Mucosa of descending colon (tissue), 3 donors: ENCODE data around the gene SMAD7. TPM values are rescaled to one million over a fixed set of nuclear protein-coding genes. Genes with fewer than 3 reads are reported as not detected.

Experiments used
- ATAC-seq: fragments of 200-7000 bp; cut with Tn5 transposase; one replicate; pipeline ENCODE4 v1.9.1; 2020; ENCODE audit warnings: mild to moderate bottlenecking, moderate library complexity
- DNase-seq, 3 donors: peaks; one replicate each; pipeline ENCODE4 v3.0.0-alpha.2; 2020
- H3K36me3 ChIP-seq: fragments of 200-600 bp; one replicate; pipeline ENCODE4 v1.8.0; 2021; ENCODE audit warnings: low read depth, mild to moderate bottlenecking
- H3K4me1 ChIP-seq: fragments of 200-600 bp; one replicate; pipeline ENCODE4 v1.8.0; 2021; ENCODE audit warnings: low read depth, mild to moderate bottlenecking
- H3K4me3 ChIP-seq: fragments of 200-600 bp; one replicate; pipeline ENCODE4 v1.8.0; 2021; ENCODE audit warnings: mild to moderate bottlenecking
- H3K9me3 ChIP-seq: fragments of 200-600 bp; one replicate; pipeline ENCODE4 v1.8.0; 2021; ENCODE audit warnings: mild to moderate bottlenecking
- CTCF ChIP-seq: fragments of 200-600 bp; IDR thresholded peaks from one replicate; pipeline ENCODE4 v1.8.0; 2022; ENCODE audit warnings: antibody characterized with exemption, mild to moderate bottlenecking
- intact Hi-C, 2 donors: fragments of 100-400 bp; cut with DNase I in 1 of 2; cut with micrococcal nuclease in 1 of 2; formaldehyde crosslinking; loops; one replicate each; pipeline versions ENCODE4 v1.11.0 to v1.11.1; 2022; cut with DNase I, micrococcal nuclease
- total RNA-seq, 3 donors: library from RNA; stranded (reverse); fragmentation: NEBNext Ultra II Directional in 2 of 3; extraction: Animal tissue kit (Norgen Biotek cat#: 25700) in 2 of 3; gene quantifications; one replicate each; pipeline versions ENCODE4 v1.2.1 to v1.2.4, GENCODE V29; 2021 to 2023
- donor health status: DM: no; HTN: no; CAD: no; lungs with moderate emphysema.
- donor health status: DM: no; HTN: no; CAD: no.
- donor health status: DM: no; HTN: yes; CAD: no.

SMAD7 gene
- total RNA-seq, 3 donors from 2014 or later = 22.3 to 67.4 (median 33.1) TPM

- ATAC-seq = no peak
Observed at GRCh38 chr18:48988508-48989303, 37.9 kb upstream of the SMAD7 start.

GRCh38 chr18:48987821-48988220 lies 37.1 kb upstream of the SMAD7 start:
- Histone ChIP-seq H3K36me3 (no peaks in the 10 kb centered on the region), H3K9me3 (no peaks in the 10 kb centered on the region), H3K4me1 (no peaks in the 10 kb centered on the region), H3K4me3 (no peak overlapping the region)
- intact Hi-C loops = no loop called here
- TF ChIP-seq CTCF = no peak
- ATAC-seq = no peak
- DNase-seq = no peak

More at GRCh38 chr18:48988508-48989303, 37.9 kb upstream of the SMAD7 start:
- TF ChIP-seq CTCF = no peak
- Histone ChIP-seq H3K36me3 (no peaks in the 10 kb centered on the region), H3K4me1 (no peaks in the 10 kb centered on the region), H3K9me3 (no peaks in the 10 kb centered on the region), H3K4me3 (no peak overlapping the region)
- intact Hi-C loops = no loop called here
- no peak for DNase-seq

- Histone ChIP-seq H3K36me3 (no peaks in the 10 kb centered on the region), H3K4me3 (no peak overlapping the region), H3K9me3 (no peaks in the 10 kb centered on the region), H3K4me1 (no peaks in the 10 kb centered on the region)
- DNase-seq (no peak), ATAC-seq (no peak)
- TF ChIP-seq CTCF = no peak
- intact Hi-C loops = no loop called here
Observed at GRCh38 chr18:48986851-48987761, 36.3 kb upstream of the SMAD7 start.

GRCh38 chr18:48985161-48985560 lies 34.4 kb upstream of the SMAD7 start:
- no peaks in the 10 kb centered on the region for H3K4me1 ChIP-seq
- no peaks in the 10 kb centered on the region for H3K36me3 ChIP-seq
- no peak for ATAC-seq
- DNase-seq = no peak
- H3K4me3 ChIP-seq = no peak overlapping the region
- intact Hi-C loops = no loop called here
- no peaks in the 10 kb centered on the region for H3K9me3 ChIP-seq
- no peak for TF ChIP-seq CTCF

GRCh38 chr18:48983793-48984437 lies 33.1 kb upstream of the SMAD7 start:
- ATAC-seq (no peak), DNase-seq (peak in 1 of 3 donors; percentile 50)
- intact Hi-C loops = no loop called here
- no peaks in the 10 kb centered on the region for H3K36me3 ChIP-seq
- H3K4me1 ChIP-seq = no peaks in the 10 kb centered on the region
- H3K4me3 ChIP-seq = no peak overlapping the region
- no peaks in the 10 kb centered on the region for H3K9me3 ChIP-seq
- TF ChIP-seq CTCF = no peak
